OCI-LY7 (cell line): Measurements from ENCODE around the gene TMEM31. TPM values are rescaled to one million over a fixed set of nuclear protein-coding genes. Genes with fewer than 3 reads are reported as not detected.

ENCODE experiments used
- BruUV-seq: library from RNA; stranded (reverse); fragments of 400-500 nt; replicated peaks from 2 replicates; lab custom pipeline; 2021; lab: Mats Ljungman, UMichigan
- CTCF ChIA-PET: fragments of 300-600 bp; sonication (Branson Sonifier 250); formaldehyde crosslinking; loops from one replicate; lab custom pipeline; 2022; ENCODE audit warnings: antibody characterized with exemption; ENCODE audit not compliant: unreplicated experiment; lab: Charles Lee
- POLR2A ChIA-PET: fragments of 300-600 bp; sonication (Branson Sonifier 250); formaldehyde crosslinking; loops from one replicate; lab custom pipeline; 2022; ENCODE audit warnings: antibody characterized with exemption; lab: Charles Lee
- DNase-seq: peaks from one replicate; pipeline ENCODE4 v3.0.0-alpha.2; 2015; ENCODE audit warnings: low spot score
- H2AFZ ChIP-seq: fragments of 200-600 bp; sonication (generic), shearing (Covaris generic); 2 replicates; pipeline ENCODE4 v1.6.1; 2014; ENCODE audit warnings: mild to moderate bottlenecking, antibody characterized with exemption, low read length, moderate library complexity
- H3K27ac ChIP-seq: fragments of 200-600 bp; sonication (generic); 2 replicates; pipeline ENCODE4 v1.5.1; 2014; ENCODE audit warnings: mixed run types, low read depth, mild to moderate bottlenecking, moderate library complexity, low read length, inconsistent platforms; ENCODE audit not compliant: poor library complexity, severe bottlenecking
- H3K36me3 ChIP-seq: fragments of 200-600 bp; sonication (generic); 2 replicates; pipeline ENCODE4 v1.6.1; 2014; ENCODE audit warnings: mild to moderate bottlenecking, antibody characterized with exemption, low read length, moderate library complexity, mixed read lengths; ENCODE audit not compliant: insufficient read depth
- H3K4me1 ChIP-seq: fragments of 200-600 bp; sonication (generic); 2 replicates; pipeline ENCODE4 v1.5.1; 2014; ENCODE audit warnings: mild to moderate bottlenecking, low read length; ENCODE audit not compliant: insufficient read depth, poor library complexity, severe bottlenecking
- H3K4me2 ChIP-seq: fragments of 200-600 bp; sonication (generic); 2 replicates; pipeline ENCODE4 v1.6.1; 2014; ENCODE audit warnings: mild to moderate bottlenecking, low read length
- H3K4me3 ChIP-seq: fragments of 200-600 bp; sonication (generic); 2 replicates; pipeline ENCODE4 v1.5.1; 2014; ENCODE audit warnings: mild to moderate bottlenecking, low read depth, low read length; ENCODE audit not compliant: poor library complexity, severe bottlenecking
- H3K79me2 ChIP-seq: fragments of 200-600 bp; sonication (generic); 2 replicates; pipeline ENCODE4 v1.6.1; 2016; ENCODE audit warnings: low read depth, mild to moderate bottlenecking, low read length, moderate library complexity, mixed read lengths; ENCODE audit not compliant: insufficient read depth
- H3K9me2 ChIP-seq: fragments of 200-600 bp; sonication (generic); 2 replicates; pipeline ENCODE4 v1.6.1; 2016; ENCODE audit warnings: mild to moderate bottlenecking, low read length, mixed read lengths; ENCODE audit not compliant: insufficient read depth
- H3K9me3 ChIP-seq: fragments of 200-600 bp; sonication (generic); 2 replicates; pipeline ENCODE4 v1.6.1; 2014; ENCODE audit warnings: mild to moderate bottlenecking, mixed run types, low read length, mixed read lengths
- H4K20me1 ChIP-seq: fragments of 200-600 bp; sonication (generic); 2 replicates; pipeline ENCODE4 v1.6.1; 2014; ENCODE audit warnings: mild to moderate bottlenecking, antibody characterized with exemption, low read length, moderate library complexity, mixed read lengths; ENCODE audit not compliant: insufficient read depth
- CTCF ChIP-seq: fragments of 200-600 bp; sonication (generic); conservative IDR thresholded peaks from 2 replicates; pipeline ENCODE4 v1.5.1; 2014; ENCODE audit warnings: mild to moderate bottlenecking, antibody characterized with exemption, low read length, moderate library complexity, mixed read lengths
- EZH2phosphoT487 ChIP-seq: fragments of 200-600 bp; sonication (generic); IDR thresholded peaks from 2 replicates; pipeline ENCODE4 v1.6.1; 2018; ENCODE audit warnings: low read depth, borderline replicate concordance, mild to moderate bottlenecking, mixed run types, antibody characterized with exemption, low read length, moderate library complexity, mixed read lengths
- intact Hi-C: fragments of 100-400 bp; cut with micrococcal nuclease; formaldehyde crosslinking; loops from one replicate; pipeline ENCODE4 v1.10.0; 2022; ENCODE audit not compliant: unreplicated experiment
- total RNA-seq, 2 experiments: library from RNA; depleted of rRNA in 1 of 2; stranded (reverse); fragments of >200 nt in 1 of 2; shearing (Covaris generic) in 1 of 2; gene quantifications; 2 replicates each; pipeline ENCODE4 v1.2.3, GENCODE V29; 2014 to 2022

TMEM31 gene
- total RNA-seq, 2 experiments from 2014 or later: 0.65 TPM; not detected in 1

GRCh38 chrX:103727115-103727514 lies 16.4 kb downstream of the TMEM31 start:
- Histone ChIP-seq H3K4me2 (no peak overlapping the region), H3K36me3 (no peaks in the 10 kb centered on the region), H3K27ac (no peak overlapping the region), H3K4me1 (peaks cover 15% of the 10 kb centered on the region), H3K9me2 (no peaks in the 10 kb centered on the region), H3K9me3 (no peaks in the 10 kb centered on the region), H2AFZ (no peak overlapping the region), H3K79me2 (no peaks in the 10 kb centered on the region), H3K4me3 (no peak overlapping the region), H4K20me1 (no peaks in the 10 kb centered on the region)
- CTCF ChIA-PET: no interaction called here
- POLR2A ChIA-PET: no interaction called here
- BruUV-seq: no TSS peak
- TF ChIP-seq EZH2phosphoT487 (no peak), CTCF (no peak)
- intact Hi-C loops: no loop called here
- no peak for DNase-seq

GRCh38 chrX:103729015-103729414 lies 18.3 kb downstream of the TMEM31 start:
- H3K79me2 ChIP-seq: no peaks in the 10 kb centered on the region
- ChIA-PET POLR2A (interaction anchor here (0.5 to 1.4 kb wide), 3 partner anchors 9 to 63 kb away, joined by 3 to 4 read pairs (median 3); no protein-coding TSS in a partner anchor), CTCF (no interaction called here)
- no peak overlapping the region for H3K27ac ChIP-seq
- H3K9me3 ChIP-seq: no peaks in the 10 kb centered on the region
- H2AFZ ChIP-seq: no peak overlapping the region
- no TSS peak for BruUV-seq
- intact Hi-C loops: no loop called here
- no peak overlapping the region for H3K4me3 ChIP-seq
- H3K4me1 ChIP-seq: peaks cover 15% of the 10 kb centered on the region
- no peak for DNase-seq
- no peak overlapping the region for H3K4me2 ChIP-seq
- no peaks in the 10 kb centered on the region for H4K20me1 ChIP-seq
- H3K9me2 ChIP-seq: no peaks in the 10 kb centered on the region
- TF ChIP-seq EZH2phosphoT487 (no peak), CTCF (no peak)
- no peaks in the 10 kb centered on the region for H3K36me3 ChIP-seq

- POLR2A ChIA-PET: interaction anchor here (0.7 to 1.4 kb wide), 2 partner anchors 22 to 110 kb away, joined by 3 read pairs; no protein-coding TSS in a partner anchor
- Histone ChIP-seq H4K20me1 (no peaks in the 10 kb centered on the region), H2AFZ (no peak overlapping the region), H3K9me3 (no peaks in the 10 kb centered on the region), H3K4me3 (no peak overlapping the region), H3K9me2 (no peaks in the 10 kb centered on the region), H3K4me2 (no peak overlapping the region), H3K4me1 (peaks cover 15% of the 10 kb centered on the region), H3K79me2 (no peaks in the 10 kb centered on the region), H3K36me3 (no peaks in the 10 kb centered on the region), H3K27ac (no peak overlapping the region)
- intact Hi-C loops: no loop called here
- peak; percentile 18 for DNase-seq
- TF ChIP-seq EZH2phosphoT487: no peak
- no peak for TF ChIP-seq CTCF
- no TSS peak for BruUV-seq
- CTCF ChIA-PET: no interaction called here
Observed at GRCh38 chrX:103730147-103730795, 19.6 kb downstream of the TMEM31 start.
